Measurements from ENCODE around the gene SYT1.

The SYT1 gene

GRCh38 chr12:78898416-78898815 lies 33.8 kb downstream of the SYT1 start:
- DNase-seq, result no peak

- DNase-seq, result no peak
Observed at GRCh38 chr12:78914859-78915331, 50.3 kb downstream of the SYT1 start.

GRCh38 chr12:78916845-78917480 lies 52.4 kb downstream of the SYT1 start:
- no peak for DNase-seq

GRCh38 chr12:78917513-78917912 lies 52.9 kb downstream of the SYT1 start:
- no peak for DNase-seq

GRCh38 chr12:78918268-78918667 lies 53.7 kb downstream of the SYT1 start:
- no peak for DNase-seq

- no peak for DNase-seq
Observed at GRCh38 chr12:78928200-78929074, 63.9 kb downstream of the SYT1 start.

GRCh38 chr12:78929075-78929418 lies 64.5 kb downstream of the SYT1 start:
- DNase-seq, result no peak

- DNase-seq, result peak in 1 of 2 experiments; percentile 11
Observed at GRCh38 chr12:78931466-78931990, 67.0 kb downstream of the SYT1 start.

GRCh38 chr12:78933014-78933413 lies 68.4 kb downstream of the SYT1 start:
- DNase-seq, result no peak

GRCh38 chr12:78938341-78939084 lies 73.9 kb downstream of the SYT1 start:
- DNase-seq, result no peak

GRCh38 chr12:78949532-78949931 lies 85.0 kb downstream of the SYT1 start:
- DNase-seq, result no peak

- no peak for DNase-seq
Observed at GRCh38 chr12:78951803-78952551, 87.4 kb downstream of the SYT1 start.

GRCh38 chr12:78952552-78952929 lies 88.0 kb downstream of the SYT1 start:
- no peak for DNase-seq

GRCh38 chr12:78958941-78959340 lies 94.4 kb downstream of the SYT1 start:
- DNase-seq, result peak in 1 of 2 experiments; percentile 40

- DNase-seq, result no peak
Observed at GRCh38 chr12:78959556-78959955, 95.0 kb downstream of the SYT1 start.

GRCh38 chr12:78961171-78961570 lies 96.6 kb downstream of the SYT1 start:
- no peak for DNase-seq

GRCh38 chr12:78963439-78964227 lies 99.1 kb downstream of the SYT1 start:
- DNase-seq, result no peak

GRCh38 chr12:78964521-78964920 lies 99.9 kb downstream of the SYT1 start:
- DNase-seq, result no peak

GRCh38 chr12:78966062-78966461 lies 101.5 kb downstream of the SYT1 start:
- no peak for DNase-seq

- no peak for DNase-seq
Observed at GRCh38 chr12:78966926-78967325, 102.4 kb downstream of the SYT1 start.

GRCh38 chr12:78968226-78968625 lies 103.7 kb downstream of the SYT1 start:
- no peak for DNase-seq

GRCh38 chr12:78970041-78970440 lies 105.5 kb downstream of the SYT1 start:
- DNase-seq, result no peak
